ENCODE results near the gene MAGEA12.

- TF ChIP-seq, protein P1, sequence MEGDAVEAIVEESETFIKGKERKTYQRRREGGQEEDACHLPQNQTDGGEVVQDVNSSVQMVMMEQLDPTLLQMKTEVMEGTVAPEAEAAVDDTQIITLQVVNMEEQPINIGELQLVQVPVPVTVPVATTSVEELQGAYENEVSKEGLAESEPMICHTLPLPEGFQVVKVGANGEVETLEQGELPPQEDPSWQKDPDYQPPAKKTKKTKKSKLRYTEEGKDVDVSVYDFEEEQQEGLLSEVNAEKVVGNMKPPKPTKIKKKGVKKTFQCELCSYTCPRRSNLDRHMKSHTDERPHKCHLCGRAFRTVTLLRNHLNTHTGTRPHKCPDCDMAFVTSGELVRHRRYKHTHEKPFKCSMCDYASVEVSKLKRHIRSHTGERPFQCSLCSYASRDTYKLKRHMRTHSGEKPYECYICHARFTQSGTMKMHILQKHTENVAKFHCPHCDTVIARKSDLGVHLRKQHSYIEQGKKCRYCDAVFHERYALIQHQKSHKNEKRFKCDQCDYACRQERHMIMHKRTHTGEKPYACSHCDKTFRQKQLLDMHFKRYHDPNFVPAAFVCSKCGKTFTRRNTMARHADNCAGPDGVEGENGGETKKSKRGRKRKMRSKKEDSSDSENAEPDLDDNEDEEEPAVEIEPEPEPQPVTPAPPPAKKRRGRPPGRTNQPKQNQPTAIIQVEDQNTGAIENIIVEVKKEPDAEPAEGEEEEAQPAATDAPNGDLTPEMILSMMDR (IDR thresholded peaks at IDR 0.05; ENCODE audit: low read depth, low read length), result no peak
- TF ChIP-seq MAX (IDR thresholded peaks at IDR 0.05; ENCODE audit: low read depth, low read length), result no peak
These were observed 8.1 kb upstream of the MAGEA12 start for GRCh38 chrX:152725409-152725808.

Measured in NB4 (cell line).